SJCRH30 (cell line): ENCODE data around the gene BACH1. TPM values are rescaled to one million over a fixed set of nuclear protein-coding genes. Genes with fewer than 3 reads are reported as not detected.

Experiments
- DNase-seq, 2 experiments: peaks; one replicate each; pipeline ENCODE4 v3.0.0-alpha.2; 2015 to 2020
- H3K27ac ChIP-seq: fragments of 250-450 bp; sonication (Bioruptor Pico); 2 replicates; pipeline ENCODE4 v1.5.1; 2020; ENCODE audit warnings: mild to moderate bottlenecking, moderate library complexity
- H3K27me3 ChIP-seq: fragments of 250-450 bp; sonication (Bioruptor Pico); 2 replicates; pipeline ENCODE4 v1.5.1; 2020; ENCODE audit warnings: mild to moderate bottlenecking, moderate library complexity
- H3K36me3 ChIP-seq: fragments of 250-450 bp; sonication (Bioruptor Pico); 2 replicates; pipeline ENCODE4 v1.5.1; 2020; ENCODE audit warnings: mild to moderate bottlenecking, moderate library complexity
- H3K4me1 ChIP-seq: fragments of 250-450 bp; sonication (Bioruptor Pico); 2 replicates; pipeline ENCODE4 v1.5.1; 2020; ENCODE audit warnings: mild to moderate bottlenecking, moderate library complexity
- H3K4me3 ChIP-seq: fragments of 250-450 bp; sonication (Bioruptor Pico); 2 replicates; pipeline ENCODE4 v1.5.1; 2020; ENCODE audit warnings: mild to moderate bottlenecking, moderate library complexity
- H3K9me3 ChIP-seq: fragments of 250-450 bp; sonication (Bioruptor Pico); replicated peaks from 2 replicates; pipeline ENCODE4 v1.5.1; 2020; ENCODE audit warnings: mild to moderate bottlenecking, moderate library complexity
- total RNA-seq: library from RNA; depleted of rRNA; stranded (reverse); fragments of >200 nt; shearing (Covaris generic); gene quantifications from 2 replicates; pipeline ENCODE4 v1.2.3, GENCODE V29; 2014

Gene BACH1
- total RNA-seq, 1 experiment from 2014 or later: 91.1 TPM

- Histone ChIP-seq H3K36me3 (peaks cover 8% of the 10 kb centered on the region; the same call in 1 of the 2 replicates), H3K4me1 (peaks cover 4% of the 10 kb centered on the region; the same call in 1 of the 2 replicates), H3K9me3 (no peaks in the 10 kb centered on the region), H3K27me3 (no peaks in the 10 kb centered on the region), H3K27ac (no peak overlapping the region), H3K4me3 (no peak overlapping the region)
- no peak for DNase-seq
These were observed 16.5 kb downstream of the BACH1 start for GRCh38 chr21:29315131-29315749.

- Histone ChIP-seq H3K27ac (no peak overlapping the region), H3K4me3 (no peak overlapping the region), H3K27me3 (no peaks in the 10 kb centered on the region), H3K9me3 (no peaks in the 10 kb centered on the region), H3K36me3 (peaks cover 7% of the 10 kb centered on the region; the same call in 1 of the 2 replicates), H3K4me1 (peaks cover 4% of the 10 kb centered on the region; the same call in 1 of the 2 replicates)
- no peak for DNase-seq
These were observed 17.5 kb downstream of the BACH1 start for GRCh38 chr21:29316029-29316742.

GRCh38 chr21:29316806-29317205, 18.1 kb downstream of the BACH1 start:
- peaks cover 4% of the 10 kb centered on the region; the same call in 1 of the 2 replicates for H3K4me1 ChIP-seq
- no peak for DNase-seq
- H3K27ac ChIP-seq: no peak overlapping the region
- H3K4me3 ChIP-seq: no peak overlapping the region
- H3K36me3 ChIP-seq: peaks cover 7% of the 10 kb centered on the region
- H3K9me3 ChIP-seq: no peaks in the 10 kb centered on the region
- H3K27me3 ChIP-seq: no peaks in the 10 kb centered on the region

- H3K36me3 ChIP-seq: peaks cover 4% of the 10 kb centered on the region; the same call in 1 of the 2 replicates
- no peak overlapping the region for H3K4me3 ChIP-seq
- no peaks in the 10 kb centered on the region for H3K27me3 ChIP-seq
- H3K27ac ChIP-seq: no peak overlapping the region
- peak; percentile 28 to 38 for DNase-seq
- no peaks in the 10 kb centered on the region for H3K9me3 ChIP-seq
- H3K4me1 ChIP-seq: peaks cover 4% of the 10 kb centered on the region; the same call in 1 of the 2 replicates
These were observed 19.6 kb downstream of the BACH1 start for GRCh38 chr21:29318354-29318753.

GRCh38 chr21:29320031-29320430, 21.3 kb downstream of the BACH1 start:
- no peak overlapping the region for H3K27ac ChIP-seq
- peaks cover 8% of the 10 kb centered on the region; the same call in 1 of the 2 replicates for H3K36me3 ChIP-seq
- no peaks in the 10 kb centered on the region for H3K27me3 ChIP-seq
- peaks cover 4% of the 10 kb centered on the region; the same call in 1 of the 2 replicates for H3K4me1 ChIP-seq
- DNase-seq: no peak
- H3K4me3 ChIP-seq: no peak overlapping the region
- H3K9me3 ChIP-seq: no peaks in the 10 kb centered on the region

- H3K27ac ChIP-seq: no peak overlapping the region
- H3K4me3 ChIP-seq: no peak overlapping the region
- H3K9me3 ChIP-seq: no peaks in the 10 kb centered on the region
- peaks cover 16% of the 10 kb centered on the region for H3K36me3 ChIP-seq
- no peaks in the 10 kb centered on the region for H3K27me3 ChIP-seq
- no peak for DNase-seq
- peaks cover 4% of the 10 kb centered on the region; the same call in 1 of the 2 replicates for H3K4me1 ChIP-seq
These were observed 22.5 kb downstream of the BACH1 start for GRCh38 chr21:29321217-29321616.

GRCh38 chr21:29321932-29322928, 23.5 kb downstream of the BACH1 start:
- no peak overlapping the region for H3K27ac ChIP-seq
- no peaks in the 10 kb centered on the region for H3K27me3 ChIP-seq
- H3K9me3 ChIP-seq: no peaks in the 10 kb centered on the region
- H3K36me3 ChIP-seq: peaks cover 21% of the 10 kb centered on the region
- peaks cover 4% of the 10 kb centered on the region; the same call in 1 of the 2 replicates for H3K4me1 ChIP-seq
- no peak for DNase-seq
- no peak overlapping the region for H3K4me3 ChIP-seq

- H3K4me3 ChIP-seq: no peak overlapping the region
- no peak for DNase-seq
- H3K36me3 ChIP-seq: peaks cover 26% of the 10 kb centered on the region
- H3K4me1 ChIP-seq: peaks cover 1% of the 10 kb centered on the region; the same call in 1 of the 2 replicates
- no peaks in the 10 kb centered on the region for H3K27me3 ChIP-seq
- no peaks in the 10 kb centered on the region for H3K9me3 ChIP-seq
- H3K27ac ChIP-seq: no peak overlapping the region
These were observed 24.5 kb downstream of the BACH1 start for GRCh38 chr21:29323189-29323588.

- H3K27ac ChIP-seq: no peak overlapping the region
- peaks cover 38% of the 10 kb centered on the region for H3K36me3 ChIP-seq
- no peaks in the 10 kb centered on the region for H3K27me3 ChIP-seq
- H3K4me1 ChIP-seq: no peaks in the 10 kb centered on the region
- no peaks in the 10 kb centered on the region for H3K9me3 ChIP-seq
- no peak overlapping the region for H3K4me3 ChIP-seq
- no peak for DNase-seq
These were observed 28.3 kb downstream of the BACH1 start for GRCh38 chr21:29326914-29327554.

GRCh38 chr21:29329406-29329805, 30.7 kb downstream of the BACH1 start:
- Histone ChIP-seq H3K9me3 (no peaks in the 10 kb centered on the region), H3K4me3 (no peak overlapping the region), H3K36me3 (peaks cover 42% of the 10 kb centered on the region)

GRCh38 chr21:29330797-29331196, 32.1 kb downstream of the BACH1 start:
- no peaks in the 10 kb centered on the region for H3K9me3 ChIP-seq
- H3K27me3 ChIP-seq: no peaks in the 10 kb centered on the region
- H3K36me3 ChIP-seq: peaks cover 39% of the 10 kb centered on the region
- H3K4me3 ChIP-seq: no peak overlapping the region
- no peak for DNase-seq
- no peaks in the 10 kb centered on the region for H3K4me1 ChIP-seq
- no peak overlapping the region for H3K27ac ChIP-seq

More at GRCh38 chr21:29329406-29329805, 30.7 kb downstream of the BACH1 start:
- no peak for DNase-seq
- Histone ChIP-seq H3K27me3 (no peaks in the 10 kb centered on the region), H3K27ac (no peak overlapping the region), H3K4me1 (no peaks in the 10 kb centered on the region)

GRCh38 chr21:29332461-29333362, 34.0 kb downstream of the BACH1 start:
- no peak overlapping the region for H3K27ac ChIP-seq
- no peaks in the 10 kb centered on the region for H3K4me1 ChIP-seq
- H3K9me3 ChIP-seq: no peaks in the 10 kb centered on the region
- no peak overlapping the region for H3K4me3 ChIP-seq
- no peaks in the 10 kb centered on the region for H3K27me3 ChIP-seq
- no peak for DNase-seq
- H3K36me3 ChIP-seq: peaks cover 33% of the 10 kb centered on the region

GRCh38 chr21:29333406-29333805, 34.7 kb downstream of the BACH1 start:
- no peak overlapping the region for H3K27ac ChIP-seq
- H3K27me3 ChIP-seq: no peaks in the 10 kb centered on the region
- no peak overlapping the region for H3K4me3 ChIP-seq
- no peaks in the 10 kb centered on the region for H3K9me3 ChIP-seq
- DNase-seq: no peak
- peaks cover 28% of the 10 kb centered on the region for H3K36me3 ChIP-seq
- no peaks in the 10 kb centered on the region for H3K4me1 ChIP-seq
